ENCODE results near the gene PEX16. TPM values are rescaled to one million over a fixed set of nuclear protein-coding genes. Genes with fewer than 3 reads are reported as not detected.

PEX16 gene
- polyA plus RNA-seq, 1 donor from 2014 or later, result 73.5 TPM

DNA sequence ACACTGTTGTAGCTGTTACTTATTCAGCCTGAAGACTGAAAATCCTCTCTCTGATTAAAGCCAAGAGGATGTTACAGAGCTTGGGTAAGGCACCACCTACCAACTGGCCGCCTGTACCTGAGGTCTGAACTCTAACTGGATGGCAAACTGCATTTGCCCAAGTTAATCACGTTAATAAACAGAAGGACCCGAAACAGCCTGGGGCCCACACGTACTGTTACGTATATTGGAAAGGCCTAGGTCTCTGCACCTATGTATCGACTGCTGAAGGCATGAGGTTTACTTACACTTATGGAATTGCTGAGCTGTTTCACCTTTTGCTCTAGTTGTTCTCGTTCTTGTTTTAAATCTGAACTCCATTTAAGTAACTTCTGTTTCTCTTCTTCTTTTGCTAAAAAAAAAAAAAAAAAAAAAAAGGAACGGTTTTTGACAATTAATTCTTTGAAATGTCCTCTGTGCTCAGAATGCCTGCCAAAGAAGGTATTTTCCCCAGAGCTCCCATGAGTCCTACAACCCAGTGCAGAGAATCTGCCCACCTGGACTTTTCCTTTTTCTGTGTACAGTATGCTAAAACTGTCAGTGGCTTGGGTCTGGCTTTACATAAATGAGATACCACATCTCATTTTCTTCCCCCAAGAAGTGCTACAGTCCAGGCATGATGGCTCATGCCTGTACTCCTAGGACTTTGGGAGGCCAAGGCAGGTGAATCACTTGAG lies 17.8 kb upstream of the PEX16 start:
- Mint-ChIP-seq H3K9me3 (no peaks in the 10 kb centered on the region), H3K36me3 (peaks cover 6% of the 10 kb centered on the region), H3K27me3 (no peaks in the 10 kb centered on the region), H3K4me3 (peak overlapping the region in 3 of 4 donors; percentile 81 to 92 (median 91)), H3K4me1 (peaks cover 52 to 74% (median 58%) of the 10 kb centered on the region in 3 donors), H3K27ac (peak overlapping the region; percentile 36 to 84 (median 47))

- peak overlapping the region in 3 of 4 donors; percentile 81 to 92 (median 91) for H3K4me3 Mint-ChIP-seq
- peaks cover 60 to 80% (median 62%) of the 10 kb centered on the region in 3 donors for H3K4me1 Mint-ChIP-seq
- peaks cover 8% of the 10 kb centered on the region for H3K36me3 Mint-ChIP-seq
- H3K27ac Mint-ChIP-seq, result peak overlapping the region; percentile 36 to 84 (median 78)
- peaks cover 3% of the 10 kb centered on the region for H3K27me3 Mint-ChIP-seq
- no peaks in the 10 kb centered on the region for H3K9me3 Mint-ChIP-seq
Observed at GRCh38 chr11:45934580-45935318, 17.1 kb upstream of the PEX16 start.

- peaks cover 3% of the 10 kb centered on the region for H3K27me3 Mint-ChIP-seq
- H3K36me3 Mint-ChIP-seq, result peaks cover 8% of the 10 kb centered on the region
- H3K27ac Mint-ChIP-seq, result peak overlapping the region; percentile 36 to 96 (median 90)
- H3K4me1 Mint-ChIP-seq, result peaks cover 56 to 80% (median 60%) of the 10 kb centered on the region in 3 donors
- peak overlapping the region; percentile 85 to 92 (median 88) for H3K4me3 Mint-ChIP-seq
- no peaks in the 10 kb centered on the region for H3K9me3 Mint-ChIP-seq
Observed at GRCh38 chr11:45933846-45934579, 16.3 kb upstream of the PEX16 start.

GRCh38 chr11:45933131-45933831 lies 15.6 kb upstream of the PEX16 start:
- Mint-ChIP-seq H3K36me3 (peaks cover 6% of the 10 kb centered on the region), H3K4me3 (peak overlapping the region; percentile 85 to 92 (median 88)), H3K27ac (peak overlapping the region; percentile 28 to 96 (median 90)), H3K27me3 (peaks cover 3% of the 10 kb centered on the region), H3K4me1 (peaks cover 49 to 82% (median 54%) of the 10 kb centered on the region in 3 donors), H3K9me3 (no peaks in the 10 kb centered on the region)

DNA sequence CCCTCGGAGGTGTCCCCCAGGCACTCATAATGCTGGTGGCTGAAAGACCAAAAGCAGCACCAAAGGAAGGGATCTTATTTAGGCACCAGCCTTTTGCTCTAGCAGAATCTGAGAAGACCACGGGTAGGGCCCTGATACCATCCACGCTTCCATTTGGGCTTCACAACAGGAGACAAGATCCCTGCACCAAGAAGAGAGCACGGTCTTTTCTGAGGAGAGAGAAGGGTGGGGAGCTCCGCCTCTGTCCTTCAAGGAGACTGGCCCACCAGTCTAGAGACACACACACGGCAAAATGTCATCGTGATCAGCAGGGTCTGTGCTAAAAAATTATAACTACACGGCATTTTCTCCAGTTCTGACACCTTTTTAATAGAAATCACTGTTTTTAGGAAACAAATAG lies 14.5 kb upstream of the PEX16 start:
- peaks cover 51 to 81% (median 58%) of the 10 kb centered on the region in 3 donors for H3K4me1 Mint-ChIP-seq
- H3K27me3 Mint-ChIP-seq, result peaks cover 3% of the 10 kb centered on the region
- H3K4me3 Mint-ChIP-seq, result peak overlapping the region; percentile 85 to 92 (median 88)
- no peaks in the 10 kb centered on the region for H3K9me3 Mint-ChIP-seq
- peak overlapping the region; percentile 46 to 96 (median 95) for H3K27ac Mint-ChIP-seq
- H3K36me3 Mint-ChIP-seq, result peaks cover 6% of the 10 kb centered on the region

GRCh38 chr11:45931739-45932138 lies 14.1 kb upstream of the PEX16 start:
- Mint-ChIP-seq H3K36me3 (peaks cover 6% of the 10 kb centered on the region), H3K4me3 (peak overlapping the region; percentile 85 to 92 (median 88)), H3K27me3 (peaks cover 3% of the 10 kb centered on the region), H3K27ac (peak overlapping the region; percentile 95 to 96 (median 96)), H3K4me1 (peaks cover 48 to 80% (median 58%) of the 10 kb centered on the region in 3 donors), H3K9me3 (no peaks in the 10 kb centered on the region)

GRCh38 chr11:45930951-45931570 lies 13.4 kb upstream of the PEX16 start:
- peak overlapping the region; percentile 95 to 96 (median 96) for H3K27ac Mint-ChIP-seq
- H3K9me3 Mint-ChIP-seq, result no peaks in the 10 kb centered on the region
- H3K27me3 Mint-ChIP-seq, result peaks cover 3% of the 10 kb centered on the region
- H3K4me3 Mint-ChIP-seq, result peak overlapping the region; percentile 85 to 92 (median 88)
- H3K36me3 Mint-ChIP-seq, result peaks cover 6% of the 10 kb centered on the region
- H3K4me1 Mint-ChIP-seq, result peaks cover 46 to 81% (median 58%) of the 10 kb centered on the region in 3 donors

- Mint-ChIP-seq H3K4me3 (peak overlapping the region; percentile 85 to 92 (median 88)), H3K9me3 (no peaks in the 10 kb centered on the region), H3K27me3 (peaks cover 3% of the 10 kb centered on the region), H3K36me3 (peaks cover 6% of the 10 kb centered on the region), H3K27ac (peak overlapping the region; percentile 95 to 96 (median 96)), H3K4me1 (peaks cover 38 to 73% (median 53%) of the 10 kb centered on the region in 3 donors)
Observed at GRCh38 chr11:45930031-45930794, 12.5 kb upstream of the PEX16 start.

DNA sequence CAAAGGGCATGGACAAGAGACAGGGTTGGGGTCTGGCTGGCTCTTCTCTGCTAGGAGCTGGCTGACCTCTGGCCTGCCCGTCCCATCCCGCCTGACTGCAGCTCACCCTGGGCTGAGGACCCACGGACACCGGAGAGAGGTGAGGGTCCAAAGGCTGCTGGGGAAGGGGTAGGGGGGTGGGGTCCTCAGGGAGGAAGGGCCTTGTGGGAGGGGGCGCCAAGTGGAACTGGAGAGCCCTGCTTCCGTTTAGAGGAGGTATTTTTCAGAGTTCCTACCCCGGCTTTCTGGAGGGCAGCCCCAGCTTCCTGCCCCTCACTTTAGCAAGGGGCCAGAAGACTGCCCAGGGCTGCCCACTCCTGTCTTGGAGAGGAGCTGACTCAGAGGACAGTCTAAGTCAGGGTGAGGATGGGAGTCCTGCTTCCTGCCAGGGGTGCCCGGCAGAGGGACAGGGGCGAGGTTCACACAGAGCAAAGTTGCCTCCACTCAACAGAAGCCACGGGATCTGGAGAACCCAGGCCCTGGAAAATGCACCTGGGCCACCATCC lies 11.9 kb upstream of the PEX16 start:
- H3K4me3 Mint-ChIP-seq, result peak overlapping the region; percentile 85 to 92 (median 88)
- no peaks in the 10 kb centered on the region for H3K9me3 Mint-ChIP-seq
- peaks cover 36 to 72% (median 48%) of the 10 kb centered on the region in 3 donors for H3K4me1 Mint-ChIP-seq
- peaks cover 3% of the 10 kb centered on the region for H3K27me3 Mint-ChIP-seq
- H3K27ac Mint-ChIP-seq, result peak overlapping the region; percentile 95 to 96 (median 96)
- H3K36me3 Mint-ChIP-seq, result peaks cover 6% of the 10 kb centered on the region

DNA sequence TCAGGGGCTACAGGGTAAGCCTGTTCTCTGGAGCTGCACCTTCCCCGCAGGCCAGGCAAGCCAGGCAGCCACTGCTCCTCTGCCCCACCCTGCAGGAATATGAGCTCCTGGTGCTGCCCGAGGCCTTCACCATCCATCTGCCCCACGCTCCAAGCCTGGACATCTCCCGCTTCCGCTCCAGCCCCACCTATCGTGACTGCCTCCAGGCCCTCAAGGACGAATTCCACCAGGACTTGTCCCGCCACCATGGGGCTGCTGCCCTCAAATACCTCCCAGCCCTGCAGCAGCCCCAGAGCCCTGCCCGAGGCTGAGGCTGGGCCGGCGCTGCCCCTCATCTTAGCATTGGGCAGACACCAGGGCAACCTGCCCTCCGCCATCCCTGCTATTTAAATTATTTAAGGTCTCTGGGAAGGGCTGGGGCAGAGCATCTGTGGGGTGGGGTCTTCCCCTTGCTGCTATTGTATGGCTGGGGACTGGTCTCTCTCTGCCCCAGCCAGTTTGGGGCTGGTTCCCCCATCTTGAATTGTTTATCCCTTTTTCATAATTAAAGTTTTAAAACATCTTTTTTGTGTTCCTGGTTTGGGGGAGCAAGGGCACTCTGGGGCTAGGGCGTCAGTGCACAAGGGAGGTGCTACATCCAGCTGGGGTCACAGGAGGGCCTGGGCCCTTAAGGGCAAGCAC lies 11.0 kb upstream of the PEX16 start:
- H3K4me3 Mint-ChIP-seq, result peak overlapping the region in 3 of 4 donors; percentile 10 to 75 (median 36)
- H3K36me3 Mint-ChIP-seq, result peaks cover 6% of the 10 kb centered on the region

DNA sequence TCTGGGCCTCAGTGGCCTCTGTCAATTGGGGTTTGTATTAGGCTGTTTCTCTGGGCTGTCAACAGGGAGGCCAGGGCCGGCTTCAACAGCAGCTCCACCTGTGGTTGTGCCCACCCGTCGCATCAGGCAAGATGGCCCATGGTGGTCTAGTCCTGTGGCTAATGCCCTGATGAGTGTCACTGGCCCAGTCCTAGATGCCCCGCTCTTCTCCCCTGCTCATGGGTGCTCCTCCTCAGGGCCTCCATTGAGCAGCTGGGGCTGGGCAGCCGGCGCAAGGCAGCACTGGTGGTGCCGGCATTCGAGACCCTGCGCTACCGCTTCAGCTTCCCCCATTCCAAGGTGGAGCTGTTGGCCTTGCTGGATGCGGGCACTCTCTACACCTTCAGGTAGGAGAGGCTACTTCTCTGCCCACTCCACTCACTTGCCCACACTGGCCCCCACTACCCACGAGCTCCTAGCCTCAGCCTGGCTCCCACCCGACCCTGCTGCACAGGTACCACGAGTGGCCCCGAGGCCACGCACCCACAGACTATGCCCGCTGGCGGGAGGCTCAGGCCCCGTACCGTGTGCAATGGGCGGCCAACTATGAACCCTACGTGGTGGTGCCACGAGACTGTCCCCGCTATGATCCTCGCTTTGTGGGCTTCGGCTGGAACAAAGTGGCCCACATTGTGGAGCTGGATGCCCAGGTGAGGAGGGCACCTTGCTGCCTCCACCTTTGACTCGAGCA lies 10.2 kb upstream of the PEX16 start:
- Mint-ChIP-seq H3K27me3 (peaks cover 3% of the 10 kb centered on the region), H3K9me3 (no peaks in the 10 kb centered on the region), H3K4me1 (peaks cover 29 to 66% (median 43%) of the 10 kb centered on the region in 3 donors), H3K36me3 (peaks cover 6% of the 10 kb centered on the region), H3K4me3 (peak overlapping the region in 3 of 4 donors; percentile 4 to 49 (median 26)), H3K27ac (peak overlapping the region; percentile 69 to 78 (median 74))

More for the DNA sequence above, 11.0 kb upstream of the PEX16 start:
- H3K27me3 Mint-ChIP-seq, result peaks cover 3% of the 10 kb centered on the region
- H3K27ac Mint-ChIP-seq, result peak overlapping the region; percentile 57 to 95 (median 84)
- peaks cover 36 to 70% (median 49%) of the 10 kb centered on the region in 3 donors for H3K4me1 Mint-ChIP-seq
- H3K9me3 Mint-ChIP-seq, result no peaks in the 10 kb centered on the region

DNA sequence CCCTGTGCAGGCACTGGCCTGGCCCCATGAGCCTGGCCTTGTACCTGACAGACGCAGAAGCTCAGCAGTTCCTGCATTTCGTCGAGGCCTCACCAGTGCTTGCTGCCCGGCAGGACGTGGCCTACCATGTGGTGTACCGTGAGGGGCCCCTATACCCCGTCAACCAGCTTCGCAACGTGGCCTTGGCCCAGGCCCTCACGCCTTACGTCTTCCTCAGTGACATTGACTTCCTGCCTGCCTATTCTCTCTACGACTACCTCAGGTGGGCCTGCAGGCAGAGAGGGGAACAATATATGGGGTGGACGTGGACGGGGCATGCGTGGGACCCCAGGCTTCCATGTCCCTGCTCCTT lies 9.6 kb upstream of the PEX16 start:
- H3K4me1 Mint-ChIP-seq, result peaks cover 24 to 60% (median 38%) of the 10 kb centered on the region in 3 donors
- H3K36me3 Mint-ChIP-seq, result peaks cover 6% of the 10 kb centered on the region
- peaks cover 3% of the 10 kb centered on the region for H3K27me3 Mint-ChIP-seq
- H3K9me3 Mint-ChIP-seq, result no peaks in the 10 kb centered on the region
- H3K27ac Mint-ChIP-seq, result peak overlapping the region in 2 of 3 donors; percentile 69 to 74
- H3K4me3 Mint-ChIP-seq, result peak overlapping the region in 1 of 4 donors; percentile 26

Measured in IgD-negative memory B cell (primary cell).